Measurements from ENCODE around the gene FNBP1.

DNA sequence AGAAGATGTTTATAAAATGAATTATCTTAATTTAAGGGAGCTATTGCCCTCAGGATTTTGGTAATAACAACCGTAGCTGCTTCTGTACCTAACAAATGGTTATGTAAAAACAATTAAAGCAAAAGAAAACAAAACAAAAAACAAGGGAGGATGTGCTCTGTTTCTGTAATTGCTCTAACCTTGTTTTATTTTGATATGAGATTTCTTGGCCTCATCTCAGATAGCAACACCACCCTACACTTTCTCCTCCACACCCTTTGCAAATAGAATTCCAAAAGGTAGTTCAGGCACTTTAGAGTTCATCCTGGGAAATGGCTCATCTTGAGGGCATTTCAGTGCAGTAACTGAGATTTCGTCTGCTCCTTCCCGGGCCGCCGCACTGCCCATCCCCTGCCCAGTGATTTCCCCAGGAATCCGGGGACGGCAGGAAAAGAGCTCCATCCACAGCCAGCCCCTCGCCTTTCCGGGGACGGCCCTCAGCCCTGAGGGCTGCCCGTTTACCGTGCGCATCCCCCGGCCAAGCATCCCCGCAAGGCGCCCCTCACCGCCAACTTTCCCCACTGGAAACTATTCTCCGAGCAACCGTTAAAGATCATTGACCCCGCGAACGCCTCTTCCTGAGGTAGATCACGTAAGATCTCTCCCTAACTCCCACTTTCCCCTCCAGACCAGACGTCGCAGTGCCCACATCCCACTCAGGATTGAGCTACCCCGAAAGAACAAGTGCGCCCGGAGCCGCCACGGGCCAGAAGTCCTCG is 1.2 kb downstream of the FNBP1 start:
- TF ChIP-seq, protein P1, sequence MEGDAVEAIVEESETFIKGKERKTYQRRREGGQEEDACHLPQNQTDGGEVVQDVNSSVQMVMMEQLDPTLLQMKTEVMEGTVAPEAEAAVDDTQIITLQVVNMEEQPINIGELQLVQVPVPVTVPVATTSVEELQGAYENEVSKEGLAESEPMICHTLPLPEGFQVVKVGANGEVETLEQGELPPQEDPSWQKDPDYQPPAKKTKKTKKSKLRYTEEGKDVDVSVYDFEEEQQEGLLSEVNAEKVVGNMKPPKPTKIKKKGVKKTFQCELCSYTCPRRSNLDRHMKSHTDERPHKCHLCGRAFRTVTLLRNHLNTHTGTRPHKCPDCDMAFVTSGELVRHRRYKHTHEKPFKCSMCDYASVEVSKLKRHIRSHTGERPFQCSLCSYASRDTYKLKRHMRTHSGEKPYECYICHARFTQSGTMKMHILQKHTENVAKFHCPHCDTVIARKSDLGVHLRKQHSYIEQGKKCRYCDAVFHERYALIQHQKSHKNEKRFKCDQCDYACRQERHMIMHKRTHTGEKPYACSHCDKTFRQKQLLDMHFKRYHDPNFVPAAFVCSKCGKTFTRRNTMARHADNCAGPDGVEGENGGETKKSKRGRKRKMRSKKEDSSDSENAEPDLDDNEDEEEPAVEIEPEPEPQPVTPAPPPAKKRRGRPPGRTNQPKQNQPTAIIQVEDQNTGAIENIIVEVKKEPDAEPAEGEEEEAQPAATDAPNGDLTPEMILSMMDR (IDR thresholded peaks at IDR 0.05): no peak
- no peak for TF ChIP-seq EZH2 (IDR thresholded peaks at IDR 0.05)
